ENCODE data around the gene HAPLN1. TPM values are rescaled to one million over a fixed set of nuclear protein-coding genes. Genes with fewer than 3 reads are reported as not detected.

The HAPLN1 gene
- total RNA-seq, result under 1 TPM in 1 of 2 donors, not detected in 1; 0.14 TPM

- DNase-seq (ENCODE audit: low spot score), result no peak
- no peak for TF ChIP-seq POLR2A (IDR thresholded peaks at IDR 0.05)
- TF ChIP-seq CTCF (IDR thresholded peaks at IDR 0.05), result no peak
- no peak for TF ChIP-seq POLR2AphosphoS5 (IDR thresholded peaks at IDR 0.05)
- peaks cover 4% of the 10 kb centered on the region for H3K27me3 ChIP-seq (replicated peaks; ENCODE audit: insufficient read depth)
- H3K9me3 ChIP-seq, result no peaks in the 10 kb centered on the region
- H3K4me1 ChIP-seq (replicated peaks), result no peaks in the 10 kb centered on the region
- whole genome bisulfite sequencing, result 36% methylated on average over 14 of the region's 16 CpGs
- peak within 1 kb of the TSS; percentile 33 to 34 for H3K4me3 ChIP-seq
- intact Hi-C loops (cut with DNase I), result no loop called here
- H3K36me3 ChIP-seq, result no peaks in the 10 kb centered on the region
- H3K27ac ChIP-seq, result peak within 1 kb of the TSS in 1 of 2 donors; percentile 27
Measured at GRCh38 chr5:83720836-83721537, at the start of gene HAPLN1. HAPLN1 (minus strand) TSS chr5:83720855; CDS start chr5:83673523, 47,332 bp downstream.

GRCh38 chr5:83767409-83767992 lies 46.8 kb upstream of the HAPLN1 start:
- whole genome bisulfite sequencing, result 51% methylated on average over 3 of the region's 3 CpGs
- Histone ChIP-seq H3K4me3 (no peak overlapping the region), H3K9me3 (no peaks in the 10 kb centered on the region), H3K4me1 (replicated peaks) (no peaks in the 10 kb centered on the region), H3K27me3 (replicated peaks; ENCODE audit: insufficient read depth) (no peaks in the 10 kb centered on the region), H3K27ac (no peak overlapping the region), H3K36me3 (no peaks in the 10 kb centered on the region)
- DNase-seq (ENCODE audit: low spot score), result no peak
- no peak for TF ChIP-seq CTCF (IDR thresholded peaks at IDR 0.05)
- TF ChIP-seq POLR2A (IDR thresholded peaks at IDR 0.05), result no peak
- TF ChIP-seq POLR2AphosphoS5 (IDR thresholded peaks at IDR 0.05), result no peak
- intact Hi-C loops (cut with DNase I), result no loop called here

- intact Hi-C loops (cut with DNase I), result no loop called here
Measured at GRCh38 chr5:83764101-83764500, 43.4 kb upstream of the HAPLN1 start.

GRCh38 chr5:83760579-83760978 lies 39.9 kb upstream of the HAPLN1 start:
- 74% methylated on average over 4 of the region's 4 CpGs for WGBS
- TF ChIP-seq CTCF (IDR thresholded peaks at IDR 0.05) (no peak), POLR2AphosphoS5 (IDR thresholded peaks at IDR 0.05) (no peak), POLR2A (IDR thresholded peaks at IDR 0.05) (no peak)
- Histone ChIP-seq H3K27ac (no peak overlapping the region), H3K4me1 (replicated peaks) (no peaks in the 10 kb centered on the region), H3K36me3 (no peaks in the 10 kb centered on the region), H3K9me3 (no peaks in the 10 kb centered on the region), H3K27me3 (replicated peaks; ENCODE audit: insufficient read depth) (no peaks in the 10 kb centered on the region), H3K4me3 (no peak overlapping the region)
- intact Hi-C loops (cut with DNase I), result no loop called here
- no peak for DNase-seq (ENCODE audit: low spot score)

More at GRCh38 chr5:83764101-83764500, 43.4 kb upstream of the HAPLN1 start:
- Histone ChIP-seq H3K4me1 (replicated peaks) (no peaks in the 10 kb centered on the region), H3K4me3 (no peak overlapping the region), H3K9me3 (no peaks in the 10 kb centered on the region), H3K27ac (no peak overlapping the region), H3K36me3 (no peaks in the 10 kb centered on the region), H3K27me3 (replicated peaks; ENCODE audit: insufficient read depth) (no peaks in the 10 kb centered on the region)
- DNase-seq (ENCODE audit: low spot score), result no peak
- no peak for TF ChIP-seq POLR2AphosphoS5 (IDR thresholded peaks at IDR 0.05)
- no peak for TF ChIP-seq POLR2A (IDR thresholded peaks at IDR 0.05)
- TF ChIP-seq CTCF (IDR thresholded peaks at IDR 0.05), result no peak
- 83% methylated on average over 1 of the region's 1 CpG for WGBS

GRCh38 chr5:83752700-83753099 lies 32.0 kb upstream of the HAPLN1 start:
- Histone ChIP-seq H3K4me3 (no peak overlapping the region), H3K27me3 (replicated peaks; ENCODE audit: insufficient read depth) (no peaks in the 10 kb centered on the region), H3K36me3 (no peaks in the 10 kb centered on the region), H3K27ac (no peak overlapping the region), H3K4me1 (replicated peaks) (no peaks in the 10 kb centered on the region), H3K9me3 (no peaks in the 10 kb centered on the region)
- intact Hi-C loops (cut with DNase I), result no loop called here
- WGBS, result 13% methylated on average over 1 of the region's 1 CpG
- TF ChIP-seq POLR2A (IDR thresholded peaks at IDR 0.05), result no peak
- no peak for TF ChIP-seq CTCF (IDR thresholded peaks at IDR 0.05)
- no peak for TF ChIP-seq POLR2AphosphoS5 (IDR thresholded peaks at IDR 0.05)
- DNase-seq (ENCODE audit: low spot score), result no peak

Data from prostate gland (tissue), 2 donors.